RWPE1 (cell line): ENCODE results near the gene ATP9A.

Experiments
- CTCF ChIA-PET: fragments of 350-600 bp; sonication (Branson Sonifier 250); formaldehyde crosslinking; extraction: SDS; loops from one replicate; lab custom pipeline; 2021; lab: Yijun Ruan, JAX
- POLR2A ChIA-PET: fragments of 400-600 bp; formaldehyde crosslinking; extraction: SDS; loops from one replicate; lab custom pipeline; 2020; ENCODE audit warnings: antibody characterized with exemption; ENCODE audit not compliant: low non-redundant PET; lab: Yijun Ruan, JAX
- DNase-seq: peaks from one replicate; pipeline ENCODE4 v3.0.0; 2012; ENCODE audit warnings: low spot score
- H3K27ac ChIP-seq: fragments of 450-650 bp; 2 replicates; pipeline ENCODE4 v1.5.1; 2017
- TF ChIP-seq, protein P1 (sequence below): fragments of 450-650 bp; conservative IDR thresholded peaks from 2 replicates; pipeline ENCODE4 v1.5.1; 2017; ENCODE audit warnings: low read depth, mild to moderate bottlenecking

Gene ATP9A

GRCh38 chr20:51627586-51627985 is 140.6 kb downstream of the ATP9A start:
- DNase-seq = no peak
- H3K27ac ChIP-seq = no peak overlapping the region
- ChIA-PET POLR2A (no interaction called here), CTCF (interaction anchor here (0.6 kb wide), 1 partner anchor 441 kb away, joined by 6 read pairs; no protein-coding TSS in a partner anchor)
- TF ChIP-seq, protein P1, sequence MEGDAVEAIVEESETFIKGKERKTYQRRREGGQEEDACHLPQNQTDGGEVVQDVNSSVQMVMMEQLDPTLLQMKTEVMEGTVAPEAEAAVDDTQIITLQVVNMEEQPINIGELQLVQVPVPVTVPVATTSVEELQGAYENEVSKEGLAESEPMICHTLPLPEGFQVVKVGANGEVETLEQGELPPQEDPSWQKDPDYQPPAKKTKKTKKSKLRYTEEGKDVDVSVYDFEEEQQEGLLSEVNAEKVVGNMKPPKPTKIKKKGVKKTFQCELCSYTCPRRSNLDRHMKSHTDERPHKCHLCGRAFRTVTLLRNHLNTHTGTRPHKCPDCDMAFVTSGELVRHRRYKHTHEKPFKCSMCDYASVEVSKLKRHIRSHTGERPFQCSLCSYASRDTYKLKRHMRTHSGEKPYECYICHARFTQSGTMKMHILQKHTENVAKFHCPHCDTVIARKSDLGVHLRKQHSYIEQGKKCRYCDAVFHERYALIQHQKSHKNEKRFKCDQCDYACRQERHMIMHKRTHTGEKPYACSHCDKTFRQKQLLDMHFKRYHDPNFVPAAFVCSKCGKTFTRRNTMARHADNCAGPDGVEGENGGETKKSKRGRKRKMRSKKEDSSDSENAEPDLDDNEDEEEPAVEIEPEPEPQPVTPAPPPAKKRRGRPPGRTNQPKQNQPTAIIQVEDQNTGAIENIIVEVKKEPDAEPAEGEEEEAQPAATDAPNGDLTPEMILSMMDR = no peak

GRCh38 chr20:51625105-51625504 is 143.1 kb downstream of the ATP9A start:
- DNase-seq = no peak
- no peak overlapping the region for H3K27ac ChIP-seq
- ChIA-PET POLR2A (interaction anchor here (0.6 kb wide), 1 partner anchor 258 kb away, joined by 3 read pairs; no protein-coding TSS in a partner anchor), CTCF (interaction anchor here (0.6 to 2.6 kb wide), 5 partner anchors 14 to 638 kb away, joined by 3 to 9 read pairs (median 4); no protein-coding TSS in a partner anchor)
- TF ChIP-seq, protein P1 = no peak

DNA sequence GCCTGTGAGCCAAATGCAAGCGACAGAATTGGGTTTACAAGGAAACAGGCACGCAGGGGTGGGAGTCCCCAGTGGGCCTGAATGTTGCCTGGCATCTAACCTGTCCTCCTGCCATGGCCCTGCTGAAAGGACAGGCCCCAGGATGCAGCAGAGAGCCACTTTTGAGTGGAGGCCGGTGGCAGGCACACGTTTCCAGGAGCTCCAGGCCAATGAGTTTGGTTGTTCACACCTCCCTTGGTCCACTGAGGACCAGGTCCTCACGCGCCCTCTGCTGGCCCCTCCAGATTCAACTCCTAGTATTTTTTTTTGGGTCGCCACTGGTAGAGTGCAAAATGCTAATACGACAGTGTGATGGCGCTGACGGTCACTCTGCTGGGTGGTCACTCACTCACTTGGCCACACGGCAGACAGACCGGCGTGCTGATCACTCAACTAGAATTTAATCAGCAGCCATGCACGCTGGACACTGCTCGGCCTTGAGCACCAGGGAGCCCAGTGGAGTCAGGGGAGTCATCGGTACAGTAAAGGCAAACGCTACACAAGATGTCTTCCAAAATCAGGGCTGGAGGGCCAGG is 143.9 kb downstream of the ATP9A start:
- POLR2A ChIA-PET = no interaction called here
- CTCF ChIA-PET = interaction anchor here (0.5 to 2.6 kb wide), 28 partner anchors 13 to 850 kb away, joined by 3 to 9 read pairs (median 4); no protein-coding TSS in a partner anchor
- DNase-seq = peak; percentile 88
- no peak overlapping the region for H3K27ac ChIP-seq
- TF ChIP-seq, protein P1 = peak; percentile 95

DNA sequence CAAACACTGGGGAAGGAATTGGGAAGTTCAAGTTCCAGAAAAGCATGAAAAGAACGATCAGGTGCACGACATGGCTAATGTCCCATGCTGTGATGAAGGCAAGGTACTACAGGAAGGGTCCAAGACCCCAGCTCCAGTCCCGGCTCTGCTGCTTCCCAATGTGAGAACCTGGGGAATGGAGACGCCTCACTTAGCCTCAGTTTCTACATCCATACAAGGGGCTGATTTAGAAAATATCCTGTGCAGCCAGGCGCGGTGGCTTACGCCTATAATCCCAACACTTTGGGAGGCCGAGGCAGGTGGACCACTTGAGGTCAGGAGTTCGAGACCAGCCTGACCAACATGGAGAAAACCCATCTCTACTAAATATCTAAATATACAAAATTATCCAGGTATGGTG is 144.9 kb downstream of the ATP9A start:
- TF ChIP-seq, protein P1 = no peak
- H3K27ac ChIP-seq = no peak overlapping the region
- ChIA-PET POLR2A (no interaction called here), CTCF (interaction anchor here (0.6 to 1.2 kb wide), 6 partner anchors 12 to 275 kb away, joined by 3 to 7 read pairs (median 4); no protein-coding TSS in a partner anchor)
- DNase-seq = no peak

DNA sequence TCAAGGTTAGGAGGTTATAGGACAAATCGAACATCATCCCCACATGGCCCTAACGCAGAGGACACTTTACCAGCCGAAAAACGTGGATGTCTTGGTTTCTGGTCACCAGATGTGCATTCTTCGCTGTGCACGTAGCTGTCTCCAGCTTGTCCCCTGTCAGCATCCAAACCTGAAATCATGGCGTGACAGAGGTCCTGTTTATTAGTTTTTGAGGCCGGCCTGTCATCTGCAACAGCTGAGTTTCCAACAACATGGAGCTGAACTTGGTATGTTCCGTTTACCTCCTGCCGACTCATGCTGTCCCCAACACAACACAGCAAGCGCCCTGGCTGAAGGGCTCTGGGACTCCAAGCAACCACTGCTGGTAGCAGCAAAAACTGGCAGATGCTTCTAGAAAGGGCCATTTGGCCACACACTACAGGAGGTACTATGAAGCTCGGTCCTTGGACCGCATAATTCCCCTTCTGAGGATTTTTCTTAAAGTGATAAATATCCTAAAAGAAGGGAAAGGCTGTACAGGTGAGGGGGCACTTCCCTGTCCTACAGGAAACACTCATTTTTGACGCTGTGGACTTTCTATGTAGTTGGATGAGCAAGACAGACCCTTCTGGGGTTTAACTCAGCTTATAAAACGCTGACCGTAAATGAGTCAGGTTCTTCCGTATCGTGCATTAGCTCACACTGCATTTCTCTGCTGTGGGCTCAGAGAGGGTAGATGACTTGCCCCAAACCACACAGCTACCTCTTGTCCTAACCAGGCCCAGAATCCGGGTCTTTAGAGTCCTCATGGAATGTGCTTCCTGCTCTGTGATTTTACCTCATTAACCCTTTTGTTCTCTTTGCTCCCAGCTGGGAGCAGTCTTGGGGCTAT is 146.0 kb downstream of the ATP9A start:
- ChIA-PET POLR2A (no interaction called here), CTCF (interaction anchor here (0.6 to 1.2 kb wide), 8 partner anchors 11 to 262 kb away, joined by 3 to 4 read pairs (median 3); no protein-coding TSS in a partner anchor)
- DNase-seq = no peak
- H3K27ac ChIP-seq = no peak overlapping the region
- TF ChIP-seq, protein P1 = no peak

GRCh38 chr20:51620432-51620831 is 147.8 kb downstream of the ATP9A start:
- ChIA-PET POLR2A (no interaction called here), CTCF (interaction anchor here (1.2 to 1.7 kb wide), 2 partner anchors 19 to 633 kb away, joined by 4 to 7 read pairs; no protein-coding TSS in a partner anchor)
- H3K27ac ChIP-seq = no peak overlapping the region
- no peak for DNase-seq
- TF ChIP-seq, protein P1 = no peak
